ENCODE results near the gene GSC2. TPM values are rescaled to one million over a fixed set of nuclear protein-coding genes. Genes with fewer than 3 reads are reported as not detected.

Gene GSC2
- total RNA-seq, 3 donors from 2014 or later (not counting 1 experiment from before 2014, with no cell fraction given), result not detected

DNA sequence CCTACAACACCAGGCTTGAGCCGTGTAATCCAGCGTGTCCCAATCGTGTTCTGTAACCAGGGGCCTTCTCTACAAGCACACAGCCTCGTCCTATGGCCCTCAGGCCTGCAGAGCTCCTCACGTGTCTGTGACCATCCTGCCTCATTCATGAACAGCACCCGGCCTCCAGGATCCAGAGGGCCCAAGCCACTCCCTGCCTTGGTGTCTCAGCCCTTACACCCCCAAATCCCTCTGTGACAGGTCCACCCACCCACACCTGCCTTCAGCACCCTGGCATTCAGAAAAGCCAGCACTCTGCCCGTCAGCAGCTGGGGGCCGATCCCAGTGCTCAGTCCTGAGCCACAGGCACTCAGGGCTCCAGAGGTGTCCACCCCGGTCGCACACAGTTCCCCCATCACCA is 13.2 kb downstream of the GSC2 start:
- Mint-ChIP-seq H3K36me3 (no peaks in the 10 kb centered on the region), H3K27me3 (ENCODE audit: low read depth in 2 of 2) (no peaks in the 10 kb centered on the region), H3K27ac (no peak overlapping the region), H3K4me1 (peaks cover 0 to 17% of the 10 kb centered on the region in 2 donors), H3K9me3 (no peaks in the 10 kb centered on the region), H3K4me3 (no peak overlapping the region)
- no peak overlapping the region for H3K4me3 ChIP-seq (ENCODE audit: low read length)
- intact Hi-C loops (cut with micrococcal nuclease), result no loop called here
- TF ChIP-seq, protein P1, sequence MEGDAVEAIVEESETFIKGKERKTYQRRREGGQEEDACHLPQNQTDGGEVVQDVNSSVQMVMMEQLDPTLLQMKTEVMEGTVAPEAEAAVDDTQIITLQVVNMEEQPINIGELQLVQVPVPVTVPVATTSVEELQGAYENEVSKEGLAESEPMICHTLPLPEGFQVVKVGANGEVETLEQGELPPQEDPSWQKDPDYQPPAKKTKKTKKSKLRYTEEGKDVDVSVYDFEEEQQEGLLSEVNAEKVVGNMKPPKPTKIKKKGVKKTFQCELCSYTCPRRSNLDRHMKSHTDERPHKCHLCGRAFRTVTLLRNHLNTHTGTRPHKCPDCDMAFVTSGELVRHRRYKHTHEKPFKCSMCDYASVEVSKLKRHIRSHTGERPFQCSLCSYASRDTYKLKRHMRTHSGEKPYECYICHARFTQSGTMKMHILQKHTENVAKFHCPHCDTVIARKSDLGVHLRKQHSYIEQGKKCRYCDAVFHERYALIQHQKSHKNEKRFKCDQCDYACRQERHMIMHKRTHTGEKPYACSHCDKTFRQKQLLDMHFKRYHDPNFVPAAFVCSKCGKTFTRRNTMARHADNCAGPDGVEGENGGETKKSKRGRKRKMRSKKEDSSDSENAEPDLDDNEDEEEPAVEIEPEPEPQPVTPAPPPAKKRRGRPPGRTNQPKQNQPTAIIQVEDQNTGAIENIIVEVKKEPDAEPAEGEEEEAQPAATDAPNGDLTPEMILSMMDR (IDR thresholded peaks at IDR 0.05), result no peak
- ATAC-seq, result no peak
- WGBS (ENCODE audit: insufficient coverage), result 98% methylated on average over 10 of the region's 10 CpGs
- no peaks in the 10 kb centered on the region for H3K4me1 ChIP-seq (ENCODE audit: control insufficient read depth, insufficient read depth, low read length)
- H3K36me3 ChIP-seq (ENCODE audit: control insufficient read depth, insufficient read depth, low read length), result peaks cover 76% of the 10 kb centered on the region
- H3K27ac ChIP-seq (ENCODE audit: low read length), result no peak overlapping the region
- no peaks in the 10 kb centered on the region for H3K9me3 ChIP-seq (ENCODE audit: control insufficient read depth, insufficient read depth, low read length)
- no peaks in the 10 kb centered on the region for H3K27me3 ChIP-seq (ENCODE audit: control insufficient read depth, insufficient read depth, low read length)
- no peak for DNase-seq

DNA sequence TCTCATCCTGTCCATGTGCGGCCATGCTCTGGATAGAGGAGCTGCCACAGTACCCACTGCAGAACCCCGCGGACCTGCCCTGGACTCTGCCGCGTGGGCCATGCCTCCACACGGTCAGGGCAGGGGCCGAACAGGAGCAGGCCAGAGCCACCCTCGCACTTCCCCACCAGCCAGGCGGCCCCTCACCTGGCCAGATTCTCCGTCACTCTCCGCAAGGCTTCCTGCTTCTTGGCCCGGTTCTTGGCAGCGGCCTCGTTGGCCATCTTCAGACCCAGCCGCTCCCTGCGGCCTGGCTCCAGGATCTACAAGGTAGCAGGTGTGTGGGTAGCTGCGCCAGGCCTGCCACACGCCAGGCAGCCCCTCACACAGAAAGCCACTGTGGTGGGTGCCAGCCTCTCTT is 15.2 kb downstream of the GSC2 start:
- intact Hi-C loops (cut with micrococcal nuclease), result no loop called here
- WGBS (ENCODE audit: insufficient coverage), result 96% methylated on average over 18 of the region's 18 CpGs
- Histone ChIP-seq H3K27ac (ENCODE audit: low read length) (no peak overlapping the region), H3K27me3 (ENCODE audit: control insufficient read depth, insufficient read depth, low read length) (no peaks in the 10 kb centered on the region), H3K36me3 (ENCODE audit: control insufficient read depth, insufficient read depth, low read length) (peaks cover 57% of the 10 kb centered on the region), H3K4me3 (ENCODE audit: low read length) (no peak overlapping the region), H3K9me3 (ENCODE audit: control insufficient read depth, insufficient read depth, low read length) (no peaks in the 10 kb centered on the region), H3K4me1 (ENCODE audit: control insufficient read depth, insufficient read depth, low read length) (no peaks in the 10 kb centered on the region)
- Mint-ChIP-seq H3K4me3 (no peak overlapping the region), H3K4me1 (peaks cover 0 to 17% of the 10 kb centered on the region in 2 donors), H3K27ac (peak overlapping the region in 1 of 2 donors; percentile 53), H3K9me3 (no peaks in the 10 kb centered on the region), H3K27me3 (ENCODE audit: low read depth in 2 of 2) (no peaks in the 10 kb centered on the region), H3K36me3 (no peaks in the 10 kb centered on the region)
- ATAC-seq (no peak), DNase-seq (no peak)
- TF ChIP-seq, protein P1 (IDR thresholded peaks at IDR 0.05), result no peak

DNA sequence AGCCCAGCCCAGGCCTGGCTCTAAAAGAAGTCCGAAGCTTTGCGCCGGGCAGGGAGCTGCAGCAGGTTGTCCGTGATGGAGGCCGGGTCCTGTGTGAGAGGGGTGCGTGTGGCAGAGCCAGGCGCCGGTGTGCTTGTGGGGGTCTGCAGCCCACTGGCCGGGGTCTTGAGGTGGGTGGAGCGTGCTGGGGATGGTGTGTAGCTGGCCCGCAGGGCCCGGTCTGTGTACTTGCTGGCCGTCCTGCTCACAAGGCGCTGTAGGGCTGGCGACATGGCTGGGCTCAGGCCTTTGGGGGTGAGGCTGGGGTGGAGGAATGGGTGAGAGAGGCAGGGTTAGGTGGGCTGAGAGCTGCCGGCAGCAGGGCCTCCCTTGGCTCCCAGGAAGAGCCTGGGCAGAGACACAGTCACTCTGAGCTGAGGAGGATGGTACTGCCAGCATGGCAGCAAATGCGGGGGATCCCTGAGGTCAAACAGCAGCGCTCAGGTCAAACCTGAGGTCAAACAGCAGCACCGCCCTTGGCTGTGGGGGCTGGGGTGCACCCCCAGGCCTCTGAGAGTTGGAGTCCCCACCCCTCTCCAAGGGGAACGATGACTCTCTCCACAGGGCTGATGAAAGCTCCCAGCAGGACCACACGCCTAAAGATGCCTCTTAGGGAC is 15.8 kb downstream of the GSC2 start:
- ATAC-seq, result peak in 1 of 3 donors; percentile 21
- no peak overlapping the region for H3K4me3 ChIP-seq (ENCODE audit: low read length)
- no peaks in the 10 kb centered on the region for H3K9me3 Mint-ChIP-seq
- H3K4me1 ChIP-seq (ENCODE audit: control insufficient read depth, insufficient read depth, low read length), result no peaks in the 10 kb centered on the region
- no peak overlapping the region for H3K27ac Mint-ChIP-seq
- intact Hi-C loops (cut with micrococcal nuclease), result no loop called here
- WGBS (ENCODE audit: insufficient coverage), result 92% methylated on average over 21 of the region's 21 CpGs
- TF ChIP-seq, protein P1 (IDR thresholded peaks at IDR 0.05), result no peak
- peaks cover 0 to 13% of the 10 kb centered on the region in 2 donors for H3K4me1 Mint-ChIP-seq
- no peak for DNase-seq
- no peaks in the 10 kb centered on the region for H3K27me3 ChIP-seq (ENCODE audit: control insufficient read depth, insufficient read depth, low read length)
- H3K4me3 Mint-ChIP-seq, result no peak overlapping the region
- no peaks in the 10 kb centered on the region for H3K36me3 Mint-ChIP-seq
- peaks cover 51% of the 10 kb centered on the region for H3K36me3 ChIP-seq (ENCODE audit: control insufficient read depth, insufficient read depth, low read length)
- H3K27ac ChIP-seq (ENCODE audit: low read length), result no peak overlapping the region
- no peaks in the 10 kb centered on the region for H3K27me3 Mint-ChIP-seq (ENCODE audit: low read depth in 2 of 2)
- no peaks in the 10 kb centered on the region for H3K9me3 ChIP-seq (ENCODE audit: control insufficient read depth, insufficient read depth, low read length)

DNA sequence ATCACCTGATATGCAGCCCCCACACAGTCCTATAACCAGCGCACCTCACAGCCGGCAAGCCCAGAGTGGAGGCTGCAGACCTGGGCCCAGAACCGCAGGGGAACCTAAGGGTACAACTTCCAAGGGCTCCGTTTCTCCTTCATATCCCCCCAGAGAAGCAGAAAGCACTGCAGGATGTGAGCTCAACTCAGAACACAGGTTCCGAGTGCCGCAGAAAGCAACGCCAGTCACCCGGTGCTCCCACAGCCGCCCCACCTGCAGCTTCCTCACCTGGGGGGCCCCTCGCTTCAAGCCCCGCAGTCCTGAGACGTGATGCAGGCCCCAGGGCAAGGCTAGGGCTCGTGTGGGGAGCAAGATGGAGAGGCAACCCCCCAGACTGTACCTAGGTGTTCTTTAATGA is 16.5 kb downstream of the GSC2 start:
- peaks cover 44% of the 10 kb centered on the region for H3K36me3 ChIP-seq (ENCODE audit: control insufficient read depth, insufficient read depth, low read length)
- no peaks in the 10 kb centered on the region for H3K27me3 Mint-ChIP-seq (ENCODE audit: low read depth in 2 of 2)
- no peak overlapping the region for H3K4me3 Mint-ChIP-seq
- intact Hi-C loops (cut with micrococcal nuclease), result no loop called here
- no peaks in the 10 kb centered on the region for H3K9me3 ChIP-seq (ENCODE audit: control insufficient read depth, insufficient read depth, low read length)
- H3K27ac ChIP-seq (ENCODE audit: low read length), result no peak overlapping the region
- peak in 1 of 3 donors; percentile 2 for ATAC-seq
- H3K4me1 ChIP-seq (ENCODE audit: control insufficient read depth, insufficient read depth, low read length), result no peaks in the 10 kb centered on the region
- H3K27ac Mint-ChIP-seq, result peak overlapping the region in 1 of 2 donors; percentile 59
- no peaks in the 10 kb centered on the region for H3K36me3 Mint-ChIP-seq
- no peak for DNase-seq
- WGBS (ENCODE audit: insufficient coverage), result 95% methylated on average over 13 of the region's 13 CpGs
- H3K27me3 ChIP-seq (ENCODE audit: control insufficient read depth, insufficient read depth, low read length), result no peaks in the 10 kb centered on the region
- TF ChIP-seq, protein P1 (IDR thresholded peaks at IDR 0.05), result no peak
- H3K9me3 Mint-ChIP-seq, result no peaks in the 10 kb centered on the region
- H3K4me3 ChIP-seq (ENCODE audit: low read length), result no peak overlapping the region
- H3K4me1 Mint-ChIP-seq, result peaks cover 0 to 13% of the 10 kb centered on the region in 2 donors

Data from natural killer cell (primary cell).